HG03060 (cell line): ENCODE results near the gene TMEM175.

Experiments used
- ATAC-seq: cut with Tn5 transposase; IDR thresholded peaks from one replicate; pipeline ENCODE4 v1.9.1; 2021; ENCODE audit warnings: low read depth, moderate number of reproducible peaks; ENCODE audit not compliant: unreplicated experiment

The TMEM175 gene

DNA sequence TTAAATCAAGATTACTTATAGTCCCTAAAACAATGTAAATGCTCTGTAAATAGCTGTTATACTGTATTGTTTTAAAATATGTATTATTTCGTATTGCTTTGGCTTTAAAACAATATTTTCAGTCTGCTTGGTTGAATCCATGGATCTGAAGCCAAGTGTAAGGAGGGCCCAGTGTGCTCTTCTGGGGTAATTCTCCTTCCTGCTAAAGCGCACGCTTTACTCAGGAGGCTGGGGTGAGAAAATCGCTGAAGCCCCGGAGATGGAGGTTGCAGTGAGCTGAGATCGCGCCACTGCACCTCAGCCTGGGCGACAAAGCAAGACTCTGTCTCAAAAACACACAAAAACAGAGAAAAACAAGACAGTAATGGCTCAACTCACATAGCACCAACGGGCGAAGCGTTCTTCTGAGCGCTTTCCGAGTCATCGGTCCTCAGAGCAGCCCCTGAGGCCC is 54.2 kb downstream of the TMEM175 start:
- no peak for ATAC-seq

DNA sequence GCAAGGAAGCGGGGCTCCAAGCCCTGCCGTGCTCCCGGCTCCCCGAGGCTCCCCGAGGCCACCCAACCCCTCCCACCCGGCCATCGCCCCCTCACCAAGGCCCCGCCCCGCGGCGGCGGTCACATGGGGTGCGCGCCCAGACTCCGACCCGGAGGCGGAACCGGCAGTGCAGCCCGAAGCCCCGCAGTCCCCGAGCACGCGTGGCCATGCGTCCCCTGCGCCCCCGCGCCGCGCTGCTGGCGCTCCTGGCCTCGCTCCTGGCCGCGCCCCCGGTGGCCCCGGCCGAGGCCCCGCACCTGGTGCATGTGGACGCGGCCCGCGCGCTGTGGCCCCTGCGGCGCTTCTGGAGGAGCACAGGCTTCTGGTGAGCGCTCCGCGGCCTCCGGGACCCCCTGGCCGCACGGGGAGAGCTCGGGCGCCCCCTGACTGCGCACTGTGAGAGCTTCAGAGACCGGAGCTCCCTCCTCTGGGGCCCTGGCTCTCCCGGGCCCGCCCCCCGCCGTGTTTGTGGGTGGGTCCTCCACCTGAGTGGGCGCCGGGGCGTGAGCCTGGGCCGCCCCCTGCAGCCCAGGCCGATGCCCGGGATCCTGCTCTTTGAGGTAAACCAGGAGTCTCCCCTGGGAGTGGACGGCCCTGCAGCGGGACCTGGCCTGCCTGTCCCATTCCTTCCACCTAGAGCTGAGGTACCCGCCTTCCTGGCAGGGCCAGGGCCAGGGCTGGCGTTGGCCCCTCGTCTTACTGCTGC is 54.8 kb downstream of the TMEM175 start, which contains the start of gene IDUA:
IDUA (plus strand) TSS at position 166 of the 745 bp plus-strand sequence; CDS start at position 207, 41 bp downstream.
- ATAC-seq, result no peak

GRCh38 chr4:987624-988513 is 55.6 kb downstream of the TMEM175 start:
- ATAC-seq, result no peak

GRCh38 chr4:988726-989721 is 56.8 kb downstream of the TMEM175 start:
- ATAC-seq, result no peak

DNA sequence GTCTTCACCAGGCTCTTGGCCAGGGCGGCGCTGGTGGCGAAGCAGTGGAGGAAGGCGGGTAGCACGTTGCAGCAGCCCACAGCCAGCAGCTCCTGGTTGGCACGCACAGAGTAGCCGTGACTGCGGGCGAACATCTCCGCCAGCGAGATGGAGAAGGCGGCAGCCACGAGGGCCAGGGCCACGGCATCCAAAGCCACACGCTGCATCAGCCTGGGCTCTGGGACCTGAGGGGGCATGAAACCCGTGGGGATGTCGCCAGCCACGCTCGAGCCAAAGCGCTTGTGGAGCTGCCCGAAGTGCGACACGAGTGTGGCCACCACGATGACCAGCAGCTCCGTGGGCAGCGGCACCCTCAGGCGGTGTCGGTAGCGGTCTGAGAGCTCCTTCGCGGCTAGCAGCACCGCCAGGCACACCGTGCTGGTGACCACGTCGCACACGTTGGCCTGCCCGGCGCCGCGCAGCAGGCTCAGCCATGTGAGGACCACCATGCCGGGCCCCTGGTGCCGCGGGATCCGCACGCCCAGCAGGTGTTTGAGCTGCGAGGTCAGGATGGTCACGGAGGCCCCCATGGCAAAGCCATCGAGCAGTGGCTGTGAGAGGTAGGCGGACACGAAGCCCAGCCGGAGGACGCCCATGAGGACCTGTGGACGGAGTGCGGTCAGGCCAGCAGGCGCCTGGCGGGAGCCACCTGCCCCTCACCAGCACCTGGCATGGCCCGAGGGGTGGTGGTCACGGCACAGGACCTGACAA is 57.6 kb downstream of the TMEM175 start:
- ATAC-seq, result no peak

DNA sequence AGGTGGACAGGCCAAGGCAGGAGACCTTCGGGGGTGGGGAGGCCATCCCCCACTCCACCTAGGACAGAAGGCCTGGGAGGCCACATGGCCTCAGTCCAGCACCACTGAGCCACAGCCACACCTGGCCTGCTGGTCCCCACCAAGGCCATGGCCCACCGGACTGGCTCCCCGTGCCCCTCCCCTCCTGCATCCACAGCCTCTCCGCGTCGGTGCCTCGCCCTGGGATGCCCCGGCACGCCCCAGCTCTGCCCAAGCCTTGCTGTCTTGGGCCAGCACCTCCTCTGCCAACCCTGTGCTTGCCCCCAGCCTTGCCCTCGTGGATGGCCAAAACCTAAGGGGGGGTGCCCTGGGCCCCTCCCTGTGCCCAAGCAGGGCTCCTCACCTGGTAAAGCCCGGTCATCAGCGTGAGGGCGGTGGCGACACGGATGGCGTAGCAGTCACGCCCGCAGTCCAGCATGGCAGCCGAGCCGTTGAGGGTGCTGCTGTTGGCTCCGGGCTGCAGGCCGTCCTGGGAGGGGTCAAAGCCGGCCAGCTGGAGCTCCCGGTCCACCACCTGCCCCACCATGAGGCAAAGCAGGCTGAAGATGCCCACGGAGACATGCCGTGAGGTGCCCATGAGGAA is 58.6 kb downstream of the TMEM175 start:
- ATAC-seq, result no peak

GRCh38 chr4:991451-992296 is 59.4 kb downstream of the TMEM175 start:
- ATAC-seq, result no peak

DNA sequence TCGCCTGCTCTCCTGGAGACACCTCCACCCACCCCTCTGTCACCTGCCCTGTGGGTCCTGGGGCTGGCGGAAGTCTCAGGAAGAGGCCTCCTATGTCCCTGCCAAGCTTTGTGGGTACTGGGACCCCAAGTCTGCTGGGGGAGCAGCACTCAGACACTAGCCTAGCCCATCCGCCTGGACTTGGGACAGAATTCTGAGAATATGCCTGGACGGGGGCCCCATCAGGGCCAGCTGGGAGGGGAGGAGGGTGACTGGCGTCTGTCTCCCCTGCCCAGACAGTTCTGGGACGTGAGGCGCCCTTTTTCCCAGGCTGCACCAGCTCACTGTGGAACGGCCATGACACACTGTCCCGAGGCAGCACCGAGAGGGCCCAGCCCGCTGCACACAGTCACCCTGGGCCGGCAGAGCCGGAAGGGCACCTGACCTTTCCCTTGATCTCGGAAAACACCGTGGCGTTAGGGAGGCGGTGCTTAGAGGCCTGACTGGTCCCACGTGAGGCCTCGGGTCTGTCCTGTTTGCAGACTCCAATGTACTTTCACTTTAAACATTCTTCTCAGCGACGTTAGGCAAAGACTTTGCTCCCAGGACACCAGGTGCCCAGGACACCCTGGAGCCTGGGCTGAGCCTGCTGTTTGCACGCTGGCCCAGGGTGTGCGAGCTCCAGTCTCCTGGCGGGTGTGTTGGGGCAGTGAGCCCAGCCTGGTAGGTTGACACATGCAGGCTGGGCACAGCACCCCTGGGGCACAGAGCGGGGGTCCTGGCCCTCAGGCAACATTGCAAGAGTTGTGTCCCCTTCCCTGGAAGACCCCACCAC is 60.2 kb downstream of the TMEM175 start:
- ATAC-seq, result no peak

DNA sequence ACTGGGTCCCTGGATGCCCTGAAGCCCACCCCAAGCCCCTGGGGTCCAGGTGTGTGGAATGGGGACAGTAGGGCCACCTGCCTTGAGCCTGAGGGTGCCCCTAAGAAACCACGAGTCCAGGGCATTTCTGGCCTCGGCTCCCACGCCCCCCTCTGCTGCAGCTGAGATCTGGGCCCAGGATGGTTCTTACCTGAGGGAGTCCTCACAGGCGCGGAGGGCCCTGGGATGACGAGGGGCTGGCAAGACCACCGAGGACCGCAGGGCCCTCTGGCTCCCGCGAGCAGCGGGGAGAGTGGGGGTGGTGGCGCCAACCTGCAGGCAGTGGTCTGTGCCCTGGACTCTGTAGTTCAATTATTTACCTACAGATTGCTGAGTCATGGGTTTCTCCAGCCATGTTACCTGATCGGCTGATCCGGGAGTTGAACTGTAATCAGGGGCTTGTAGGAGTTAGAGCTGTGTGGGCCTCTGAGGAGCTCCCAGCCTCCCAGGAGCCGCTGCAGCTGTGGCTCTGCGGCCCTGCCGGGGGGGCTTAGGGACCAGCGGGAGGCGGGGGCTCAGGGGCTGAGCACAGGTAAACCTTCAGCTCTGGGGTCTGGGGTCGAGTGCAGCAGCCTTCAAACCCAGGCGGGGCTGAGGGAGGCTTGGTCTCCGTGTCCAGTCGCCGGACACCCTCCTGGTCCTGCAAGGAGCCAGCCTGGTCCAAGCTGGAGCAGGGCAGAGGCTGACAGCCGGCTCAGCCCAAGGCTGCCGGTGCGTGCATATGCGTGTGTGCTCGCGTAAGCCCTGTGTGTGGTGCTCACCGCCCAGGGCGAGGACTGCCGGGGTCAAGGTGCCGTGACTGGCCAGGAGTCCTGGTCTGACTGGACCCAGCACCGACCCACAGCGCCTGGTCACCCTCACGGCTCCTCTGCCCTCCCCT is 61.1 kb downstream of the TMEM175 start, which contains the start of gene SLC26A1:
SLC26A1 (minus strand) TSS at position 294 of the 919 bp plus-strand sequence. CDS start 1,701 bp downstream, outside the sequence.
- no peak for ATAC-seq

- ATAC-seq, result no peak
These were observed 63.2 kb downstream of the TMEM175 start for GRCh38 chr4:995311-996026.

- ATAC-seq, result no peak
These were observed 64.1 kb downstream of the TMEM175 start for GRCh38 chr4:996030-996996.

DNA sequence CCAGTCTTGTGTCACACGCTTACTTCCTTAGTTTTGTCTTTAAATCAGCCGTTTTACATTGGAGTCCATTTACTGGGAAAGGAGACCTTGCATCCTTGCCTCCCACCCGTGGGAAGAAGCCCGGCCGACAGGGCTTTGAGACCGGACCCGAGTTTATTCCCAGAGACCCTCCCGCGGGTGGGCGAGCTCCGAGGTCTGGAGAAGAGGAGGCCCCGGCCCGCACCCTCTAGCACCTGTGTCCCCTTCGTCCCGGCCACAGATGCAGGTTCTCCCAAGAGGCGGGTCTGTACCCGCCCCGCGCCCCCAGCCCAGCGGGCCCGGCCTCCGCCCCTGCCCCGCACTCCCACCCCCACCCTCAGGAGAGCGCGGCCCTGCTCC is 64.7 kb downstream of the TMEM175 start:
- no peak for ATAC-seq

DNA sequence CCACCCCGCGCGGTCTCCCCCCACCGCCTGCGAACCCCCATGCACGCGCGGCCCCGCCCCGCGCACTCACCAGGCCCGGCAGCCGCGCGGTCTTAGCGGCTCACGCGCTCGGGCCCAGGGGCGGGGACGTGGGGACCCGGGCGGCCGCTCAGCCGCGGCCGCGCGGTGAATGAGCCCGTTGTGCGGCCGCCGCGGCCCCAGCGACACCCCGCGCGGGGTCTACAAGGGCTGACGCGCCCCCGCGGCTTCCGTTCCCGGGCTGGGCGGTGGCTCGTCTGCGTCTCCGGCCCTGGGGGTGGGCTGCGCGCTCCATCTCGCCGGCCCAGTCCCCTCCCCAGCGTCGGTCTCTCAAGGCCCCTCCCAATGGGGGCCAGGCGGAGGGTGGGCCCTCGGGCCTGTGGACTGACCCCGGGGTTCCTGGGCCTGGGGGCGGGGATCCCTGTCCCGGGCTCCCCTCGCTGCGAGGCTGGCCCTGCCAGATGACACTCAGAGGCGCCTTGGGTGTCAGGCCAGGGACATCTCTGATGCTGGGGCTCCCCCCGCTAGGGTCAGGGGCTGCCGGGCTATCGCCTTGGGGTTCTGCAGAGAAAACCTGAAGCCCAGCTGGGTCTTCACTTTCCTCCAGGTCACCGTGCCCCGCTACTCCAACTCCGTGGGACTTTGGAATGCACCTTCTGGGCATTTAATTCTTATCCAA is 65.3 kb downstream of the TMEM175 start:
- no peak for ATAC-seq

GRCh38 chr4:998096-998691 is 65.9 kb downstream of the TMEM175 start:
- no peak for ATAC-seq
